Caco-2 (cell line): ENCODE measurements around the gene PLPP7. TPM values are rescaled to one million over a fixed set of nuclear protein-coding genes. Genes with fewer than 3 reads are reported as not detected.
"Not testable (repeated sequence)": the region's sequence is repeated elsewhere in the genome, so short reads cannot be mapped to it uniquely, and the experiment has no call there.

Experiments used
- BruUV-seq: library from RNA; stranded (reverse); fragments of 400-500 nt; replicated peaks from 2 replicates; lab custom pipeline; 2021; lab: Mats Ljungman, UMichigan
- CTCF ChIA-PET: fragments of 300-600 bp; sonication (Branson Sonifier 250); formaldehyde crosslinking; loops from one replicate; lab custom pipeline; 2022; ENCODE audit warnings: antibody characterized with exemption; lab: Charles Lee
- POLR2A ChIA-PET: fragments of 300-600 bp; sonication (Branson Sonifier 250); formaldehyde crosslinking; loops from one replicate; lab custom pipeline; 2022; ENCODE audit warnings: antibody characterized with exemption; lab: Charles Lee
- DNase-seq, 2 experiments: peaks; one replicate each; pipeline versions ENCODE4 v3.0.0 to v3.0.0-alpha.2; 2020 to 2022
- H3K27me3 ChIP-seq: replicated peaks from 2 replicates; pipeline ENCODE4 v1.6.0; 2011; ENCODE audit warnings: low read length; ENCODE audit not compliant: control insufficient read depth, insufficient read depth
- H3K36me3 ChIP-seq: 2 replicates; pipeline ENCODE4 v1.5.1; 2011; ENCODE audit warnings: low read length; ENCODE audit not compliant: control insufficient read depth, insufficient read depth
- H3K4me1 ChIP-seq: fragments of 250-450 bp; sonication (Bioruptor Pico); 2 replicates; pipeline ENCODE4 v1.5.1; 2020; ENCODE audit warnings: mild to moderate bottlenecking
- H3K4me3 ChIP-seq: 2 replicates; pipeline ENCODE4 v1.5.1; 2011; ENCODE audit warnings: low read depth, mild to moderate bottlenecking, control low read depth, low read length
- H3K9me3 ChIP-seq: fragments of 250-450 bp; sonication (Bioruptor Pico); 2 replicates; pipeline ENCODE4 v1.5.1; 2020; ENCODE audit warnings: mild to moderate bottlenecking, moderate library complexity
- H3K27ac Mint-ChIP-seq: one replicate; pipeline ENCODE4 v1.8.0; 2022; ENCODE audit warnings: mixed read lengths; ENCODE audit not compliant: unreplicated experiment
- H3K27me3 Mint-ChIP-seq: one replicate; pipeline ENCODE4 v1.8.0; 2022; ENCODE audit warnings: mixed read lengths; ENCODE audit not compliant: insufficient read depth, unreplicated experiment
- H3K36me3 Mint-ChIP-seq: one replicate; pipeline ENCODE4 v1.8.0; 2022; ENCODE audit warnings: mild to moderate bottlenecking, mixed read lengths; ENCODE audit not compliant: insufficient read depth, unreplicated experiment
- H3K4me1 Mint-ChIP-seq: one replicate; pipeline ENCODE4 v1.8.0; 2022; ENCODE audit warnings: low read depth, mixed read lengths; ENCODE audit not compliant: unreplicated experiment
- H3K4me3 Mint-ChIP-seq: one replicate; pipeline ENCODE4 v1.8.0; 2022; ENCODE audit warnings: mild to moderate bottlenecking, moderate library complexity, mixed read lengths; ENCODE audit not compliant: unreplicated experiment
- H3K9me3 Mint-ChIP-seq: one replicate; pipeline ENCODE4 v1.8.0; 2022; ENCODE audit warnings: mixed read lengths; ENCODE audit not compliant: unreplicated experiment
- intact Hi-C: fragments of 100-400 bp; cut with micrococcal nuclease; formaldehyde crosslinking; loops from one replicate; pipeline ENCODE4 v1.10.0; 2022; ENCODE audit not compliant: unreplicated experiment
- total RNA-seq: library from RNA; stranded (reverse); gene quantifications from 2 replicates; pipeline ENCODE4 v1.2.3, GENCODE V29; 2022
- TF ChIP-seq, protein P1 (sequence below), 2 experiments: fragments of 200-600 bp in 1 of 2; IDR thresholded peaks; 1 replicate in 1 of 2; 2 replicates in 1 of 2; pipeline versions ENCODE4 v1.5.1 to v1.8.0; 2011 to 2022; ENCODE audit warnings: antibody characterized with exemption in 1 of 2, control low read depth in 1 of 2, inconsistent platforms in 1 of 2, low read depth in 1 of 2, low read length in 1 of 2, mild to moderate bottlenecking in 1 of 2, moderate library complexity in 1 of 2; ENCODE audit not compliant: insufficient read depth in 1 of 2, severe bottlenecking in 1 of 2, unreplicated experiment in 1 of 2

Gene PLPP7
- total RNA-seq, 1 experiment from 2014 or later = 0.11 TPM

DNA sequence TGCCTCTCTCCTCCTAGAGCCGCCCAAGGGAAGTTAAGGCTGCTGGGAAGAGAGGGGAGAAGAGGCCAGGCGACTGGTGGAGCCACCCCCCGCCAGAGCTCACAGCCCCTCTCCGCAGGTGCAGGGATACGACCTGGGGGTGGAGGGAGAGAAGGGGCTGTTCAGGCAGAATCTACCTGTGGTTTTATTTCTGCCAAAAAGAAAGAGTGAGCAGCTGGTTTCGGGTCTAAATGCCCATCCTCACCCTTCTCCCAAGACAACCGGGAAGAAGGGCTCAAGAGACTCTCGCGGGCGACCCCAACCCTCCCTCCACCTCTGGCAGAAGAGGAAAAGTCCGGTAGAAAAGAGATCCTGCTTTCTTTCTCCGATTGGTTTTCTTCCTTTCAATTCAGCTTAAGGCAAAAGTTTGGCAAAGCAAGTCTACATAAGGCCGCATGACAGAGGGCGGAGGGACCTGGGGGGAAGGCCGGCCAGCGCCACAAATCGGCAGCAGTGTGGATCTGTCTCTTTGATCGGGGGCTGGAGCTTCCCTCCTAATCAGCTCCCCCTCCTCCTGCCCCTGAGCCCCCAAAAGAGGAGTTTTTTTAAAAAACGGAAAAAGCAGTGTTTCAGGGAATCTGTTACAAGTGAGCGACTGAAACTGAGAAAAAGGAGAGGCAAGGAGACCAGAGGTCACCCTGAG lies 29.5 kb upstream of the PLPP7 start:
- TF ChIP-seq, protein P1, sequence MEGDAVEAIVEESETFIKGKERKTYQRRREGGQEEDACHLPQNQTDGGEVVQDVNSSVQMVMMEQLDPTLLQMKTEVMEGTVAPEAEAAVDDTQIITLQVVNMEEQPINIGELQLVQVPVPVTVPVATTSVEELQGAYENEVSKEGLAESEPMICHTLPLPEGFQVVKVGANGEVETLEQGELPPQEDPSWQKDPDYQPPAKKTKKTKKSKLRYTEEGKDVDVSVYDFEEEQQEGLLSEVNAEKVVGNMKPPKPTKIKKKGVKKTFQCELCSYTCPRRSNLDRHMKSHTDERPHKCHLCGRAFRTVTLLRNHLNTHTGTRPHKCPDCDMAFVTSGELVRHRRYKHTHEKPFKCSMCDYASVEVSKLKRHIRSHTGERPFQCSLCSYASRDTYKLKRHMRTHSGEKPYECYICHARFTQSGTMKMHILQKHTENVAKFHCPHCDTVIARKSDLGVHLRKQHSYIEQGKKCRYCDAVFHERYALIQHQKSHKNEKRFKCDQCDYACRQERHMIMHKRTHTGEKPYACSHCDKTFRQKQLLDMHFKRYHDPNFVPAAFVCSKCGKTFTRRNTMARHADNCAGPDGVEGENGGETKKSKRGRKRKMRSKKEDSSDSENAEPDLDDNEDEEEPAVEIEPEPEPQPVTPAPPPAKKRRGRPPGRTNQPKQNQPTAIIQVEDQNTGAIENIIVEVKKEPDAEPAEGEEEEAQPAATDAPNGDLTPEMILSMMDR (IDR thresholded peaks at IDR 0.05; ENCODE audit: insufficient read depth in 1 of 2, low read depth in 1 of 2, low read length in 1 of 2, severe bottlenecking in 1 of 2, unreplicated experiment in 1 of 2) = no peak
- H3K4me3 Mint-ChIP-seq = no peak overlapping the region
- Histone ChIP-seq H3K36me3 (no peaks in the 10 kb centered on the region), H3K4me1 (no peaks in the 10 kb centered on the region), H3K27me3 (no peaks in the 10 kb centered on the region), H3K9me3 (no peaks in the 10 kb centered on the region), H3K4me3 (no peak overlapping the region)
- H3K4me1 Mint-ChIP-seq = no peaks in the 10 kb centered on the region
- ChIA-PET POLR2A (no interaction called here), CTCF (no interaction called here)
- no peak overlapping the region for H3K27ac Mint-ChIP-seq
- no peaks in the 10 kb centered on the region for H3K27me3 Mint-ChIP-seq
- no TSS peak for BruUV-seq
- H3K9me3 Mint-ChIP-seq = no peaks in the 10 kb centered on the region
- DNase-seq = no peak
- intact Hi-C loops = no loop called here
- H3K36me3 Mint-ChIP-seq = peaks cover 4% of the 10 kb centered on the region

DNA sequence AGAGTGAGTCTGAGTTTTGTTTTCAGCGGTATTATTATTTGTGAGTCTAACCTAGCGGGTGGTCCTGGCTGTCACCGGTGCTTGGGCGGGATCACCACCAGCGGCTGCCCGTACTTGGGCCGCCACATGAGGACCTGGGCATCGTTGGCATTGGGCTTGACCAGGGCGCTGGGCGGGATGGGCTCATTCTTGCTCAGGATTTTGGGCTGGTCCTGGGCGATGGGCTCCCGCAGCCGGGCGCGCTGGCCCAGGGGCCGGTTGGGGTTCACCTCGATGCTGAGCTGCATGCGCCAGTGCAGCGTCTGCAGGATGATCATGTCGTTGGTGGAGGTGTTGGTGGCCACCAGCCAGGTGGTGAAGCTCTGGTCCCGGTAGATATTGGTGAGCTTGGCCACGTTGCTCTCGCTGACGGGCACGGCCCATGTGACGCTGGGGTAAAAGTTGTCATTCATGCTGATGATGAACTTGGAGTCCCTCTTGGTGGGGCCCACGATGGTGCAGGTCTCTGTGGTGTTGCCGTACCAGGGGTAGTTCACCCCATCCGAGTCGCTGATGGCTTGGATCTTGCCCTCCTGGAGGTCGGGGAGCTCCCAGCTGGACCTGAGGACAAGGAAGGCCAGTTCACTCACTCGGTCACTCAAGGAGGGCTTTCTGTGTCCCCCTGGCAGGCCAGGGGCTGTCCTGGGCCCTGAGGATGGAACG lies 28.6 kb upstream of the PLPP7 start:
- Mint-ChIP-seq H3K27me3 (no peaks in the 10 kb centered on the region), H3K36me3 (peaks cover 4% of the 10 kb centered on the region), H3K9me3 (no peaks in the 10 kb centered on the region), H3K4me3 (no peak overlapping the region), H3K27ac (no peak overlapping the region), H3K4me1 (no peaks in the 10 kb centered on the region)
- Histone ChIP-seq H3K4me3 (no peak overlapping the region), H3K9me3 (no peaks in the 10 kb centered on the region), H3K36me3 (no peaks in the 10 kb centered on the region), H3K4me1 (no peaks in the 10 kb centered on the region), H3K27me3 (no peaks in the 10 kb centered on the region)
- POLR2A ChIA-PET = no interaction called here
- no peak for DNase-seq
- CTCF ChIA-PET = no interaction called here
- BruUV-seq = no TSS peak
- intact Hi-C loops = no loop called here
- TF ChIP-seq, protein P1 (IDR thresholded peaks at IDR 0.05; ENCODE audit: insufficient read depth in 1 of 2, low read depth in 1 of 2, low read length in 1 of 2, severe bottlenecking in 1 of 2, unreplicated experiment in 1 of 2) = no peak

DNA sequence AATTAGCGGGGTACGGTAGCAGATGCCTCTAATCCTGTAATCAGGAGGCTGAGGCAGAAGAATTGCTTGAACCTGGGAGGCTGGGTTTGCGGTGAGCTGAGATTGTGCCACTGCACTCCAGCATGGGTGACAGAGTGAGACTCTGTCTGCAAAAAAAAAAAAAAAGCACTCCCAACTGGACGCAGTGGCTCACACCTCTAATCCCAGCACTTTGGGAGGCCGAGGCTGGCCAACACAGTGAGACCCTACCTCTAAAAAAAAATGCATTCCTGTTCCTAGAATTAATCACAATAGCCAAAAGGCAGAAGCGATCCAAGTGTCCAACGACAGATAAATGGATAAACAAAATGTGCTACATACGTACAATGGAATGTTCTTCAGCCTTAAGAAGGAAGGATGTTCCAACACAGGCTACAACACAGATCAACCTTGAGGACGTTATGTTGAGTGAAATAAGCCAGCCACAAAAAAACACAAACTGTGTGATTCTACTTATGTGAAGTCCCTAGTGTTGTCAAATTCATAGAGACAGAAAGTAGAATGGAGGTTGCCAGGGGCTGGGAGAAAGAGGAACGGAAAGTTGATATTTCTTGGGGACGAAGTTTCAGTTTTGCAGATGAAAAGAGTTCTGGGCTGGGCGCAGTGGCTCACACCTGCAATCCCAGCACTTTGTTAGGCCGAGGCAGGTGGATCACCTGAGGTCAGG lies 27.0 kb upstream of the PLPP7 start:
- peaks cover 4% of the 10 kb centered on the region for H3K36me3 Mint-ChIP-seq
- H3K4me1 Mint-ChIP-seq = no peaks in the 10 kb centered on the region
- H3K4me3 Mint-ChIP-seq = no peak overlapping the region
- Histone ChIP-seq H3K9me3 (no peaks in the 10 kb centered on the region), H3K4me3 (no peak overlapping the region), H3K27me3 (no peaks in the 10 kb centered on the region), H3K36me3 (no peaks in the 10 kb centered on the region), H3K4me1 (no peaks in the 10 kb centered on the region)
- intact Hi-C loops = no loop called here
- TF ChIP-seq, protein P1 (IDR thresholded peaks at IDR 0.05; ENCODE audit: insufficient read depth in 1 of 2, low read depth in 1 of 2, low read length in 1 of 2, severe bottlenecking in 1 of 2, unreplicated experiment in 1 of 2) = no peak
- BruUV-seq = no TSS peak
- H3K27ac Mint-ChIP-seq = no peak overlapping the region
- no peak for DNase-seq
- H3K9me3 Mint-ChIP-seq = no peaks in the 10 kb centered on the region
- POLR2A ChIA-PET = no interaction called here
- no peaks in the 10 kb centered on the region for H3K27me3 Mint-ChIP-seq
- CTCF ChIA-PET = interaction anchor here (0.6 kb wide), 1 partner anchor 27 kb away, joined by 3 read pairs; no protein-coding TSS in a partner anchor

DNA sequence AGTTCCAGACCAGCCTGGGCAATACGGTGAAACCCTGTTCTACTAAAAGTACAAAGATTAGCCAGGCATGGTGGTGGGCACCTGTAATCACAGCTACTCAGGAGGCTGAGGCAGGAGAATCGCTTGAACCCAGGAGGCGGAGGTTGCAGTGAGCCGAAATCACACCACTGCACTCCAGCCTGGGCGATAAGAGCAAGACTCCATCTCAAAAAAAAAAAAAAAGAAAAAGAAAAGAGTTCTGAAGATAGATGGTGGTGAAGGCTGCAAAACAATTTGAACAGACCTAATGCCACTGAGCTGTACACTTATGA lies 26.5 kb upstream of the PLPP7 start:
- H3K4me1 ChIP-seq, DNase-seq, H3K4me3 ChIP-seq, H3K27ac Mint-ChIP-seq, H3K27me3 ChIP-seq, H3K4me1 Mint-ChIP-seq, H3K9me3 ChIP-seq, CTCF ChIA-PET, H3K9me3 Mint-ChIP-seq, H3K36me3 ChIP-seq, H3K4me3 Mint-ChIP-seq, H3K27me3 Mint-ChIP-seq, intact Hi-C loops, H3K36me3 Mint-ChIP-seq, BruUV-seq, POLR2A ChIA-PET: not testable (repeated sequence)
